Thyroid gland (tissue), 4 donors: Measurements from ENCODE around the gene LRCH1.

Experiments
- POLR2A ChIP-seq, 2 donors: fragments of 450-650 bp; IDR thresholded peaks; one replicate each; pipeline ENCODE4 v1.6.1; 2017; ENCODE audit warnings: antibody characterized with exemption in 2 of 2, mild to moderate bottlenecking in 2 of 2, moderate library complexity in 1 of 2
- TF ChIP-seq, protein P1 (sequence below), 6 experiments: fragments of 200-600 bp in 3 of 6; fragments of 450-650 bp in 3 of 6; sonication (generic) in 3 of 6; IDR thresholded peaks; one replicate each; pipeline ENCODE4 v1.5.1; 2016 to 2019; ENCODE audit warnings: antibody characterized with exemption in 6 of 6, mild to moderate bottlenecking in 2 of 6, inconsistent platforms in 1 of 6, moderate library complexity in 1 of 6

- TF ChIP-seq, protein P1, sequence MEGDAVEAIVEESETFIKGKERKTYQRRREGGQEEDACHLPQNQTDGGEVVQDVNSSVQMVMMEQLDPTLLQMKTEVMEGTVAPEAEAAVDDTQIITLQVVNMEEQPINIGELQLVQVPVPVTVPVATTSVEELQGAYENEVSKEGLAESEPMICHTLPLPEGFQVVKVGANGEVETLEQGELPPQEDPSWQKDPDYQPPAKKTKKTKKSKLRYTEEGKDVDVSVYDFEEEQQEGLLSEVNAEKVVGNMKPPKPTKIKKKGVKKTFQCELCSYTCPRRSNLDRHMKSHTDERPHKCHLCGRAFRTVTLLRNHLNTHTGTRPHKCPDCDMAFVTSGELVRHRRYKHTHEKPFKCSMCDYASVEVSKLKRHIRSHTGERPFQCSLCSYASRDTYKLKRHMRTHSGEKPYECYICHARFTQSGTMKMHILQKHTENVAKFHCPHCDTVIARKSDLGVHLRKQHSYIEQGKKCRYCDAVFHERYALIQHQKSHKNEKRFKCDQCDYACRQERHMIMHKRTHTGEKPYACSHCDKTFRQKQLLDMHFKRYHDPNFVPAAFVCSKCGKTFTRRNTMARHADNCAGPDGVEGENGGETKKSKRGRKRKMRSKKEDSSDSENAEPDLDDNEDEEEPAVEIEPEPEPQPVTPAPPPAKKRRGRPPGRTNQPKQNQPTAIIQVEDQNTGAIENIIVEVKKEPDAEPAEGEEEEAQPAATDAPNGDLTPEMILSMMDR (IDR thresholded peaks at IDR 0.05) = no peak
- TF ChIP-seq POLR2A (IDR thresholded peaks at IDR 0.05) = no peak
Observed at GRCh38 chr13:46571189-46571908, 18.4 kb downstream of the LRCH1 start.
